Mesodermal cell (in vitro differentiated cells): ENCODE data around the gene LTBP2.

ENCODE experiments used
- H3K27ac ChIP-seq: 2 replicates; pipeline ENCODE4 v1.7.0; 2013; ENCODE audit warnings: mild to moderate bottlenecking, low read depth, low read length, moderate library complexity; ENCODE audit not compliant: severe bottlenecking
- H3K36me3 ChIP-seq: 2 replicates; pipeline ENCODE4 v1.7.1; 2013; ENCODE audit warnings: mild to moderate bottlenecking, low read length, moderate library complexity; ENCODE audit not compliant: control insufficient read depth, insufficient read depth
- H3K4me1 ChIP-seq: one replicate; pipeline ENCODE4 v1.7.1; 2013; ENCODE audit warnings: mild to moderate bottlenecking, low read length; ENCODE audit not compliant: insufficient read depth, control insufficient read depth, poor library complexity, severe bottlenecking
- H3K4me3 ChIP-seq: 2 replicates; pipeline ENCODE4 v1.7.0; 2013; ENCODE audit warnings: low read length, control low read depth, mild to moderate bottlenecking; ENCODE audit not compliant: insufficient read depth, poor library complexity, severe bottlenecking; ENCODE audit errors: extremely low read depth
- H3K9me3 ChIP-seq: 2 replicates; pipeline ENCODE4 v1.7.1; 2013; ENCODE audit warnings: mild to moderate bottlenecking, low read length, moderate library complexity; ENCODE audit not compliant: control insufficient read depth
- WGBS, 2 experiments: methylation state at CpG; one replicate each; pipeline ENCODE4 v1.1.5; 2013; ENCODE audit warnings: missing lambda C conversion rate in 2 of 2; ENCODE audit not compliant: insufficient coverage in 2 of 2; 5-methylcytosine and 5-hydroxymethylcytosine counted together

LTBP2 gene

DNA sequence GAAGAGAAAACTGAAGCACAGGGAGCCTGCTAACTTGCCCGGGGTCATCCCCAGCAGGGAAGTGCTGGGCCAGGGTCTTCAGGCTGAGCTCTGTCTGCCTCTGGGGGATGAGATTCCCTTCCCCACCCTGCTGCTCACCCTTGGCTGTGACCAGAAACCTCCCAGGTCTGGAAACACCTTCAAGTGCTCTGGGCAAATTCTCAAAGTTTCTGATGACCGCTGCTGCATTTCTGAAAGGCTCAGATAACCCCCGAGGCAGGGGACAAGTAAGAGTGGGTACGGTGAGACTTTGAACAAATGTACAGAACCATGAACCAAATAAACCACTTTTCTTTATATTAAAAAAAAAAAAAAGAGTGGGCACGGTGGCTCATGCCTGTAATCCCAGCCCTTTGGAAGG is 41.3 kb downstream of the LTBP2 start:
- Histone ChIP-seq H3K27ac (no peak overlapping the region), H3K4me1 (peaks cover 64% of the 10 kb centered on the region)

DNA sequence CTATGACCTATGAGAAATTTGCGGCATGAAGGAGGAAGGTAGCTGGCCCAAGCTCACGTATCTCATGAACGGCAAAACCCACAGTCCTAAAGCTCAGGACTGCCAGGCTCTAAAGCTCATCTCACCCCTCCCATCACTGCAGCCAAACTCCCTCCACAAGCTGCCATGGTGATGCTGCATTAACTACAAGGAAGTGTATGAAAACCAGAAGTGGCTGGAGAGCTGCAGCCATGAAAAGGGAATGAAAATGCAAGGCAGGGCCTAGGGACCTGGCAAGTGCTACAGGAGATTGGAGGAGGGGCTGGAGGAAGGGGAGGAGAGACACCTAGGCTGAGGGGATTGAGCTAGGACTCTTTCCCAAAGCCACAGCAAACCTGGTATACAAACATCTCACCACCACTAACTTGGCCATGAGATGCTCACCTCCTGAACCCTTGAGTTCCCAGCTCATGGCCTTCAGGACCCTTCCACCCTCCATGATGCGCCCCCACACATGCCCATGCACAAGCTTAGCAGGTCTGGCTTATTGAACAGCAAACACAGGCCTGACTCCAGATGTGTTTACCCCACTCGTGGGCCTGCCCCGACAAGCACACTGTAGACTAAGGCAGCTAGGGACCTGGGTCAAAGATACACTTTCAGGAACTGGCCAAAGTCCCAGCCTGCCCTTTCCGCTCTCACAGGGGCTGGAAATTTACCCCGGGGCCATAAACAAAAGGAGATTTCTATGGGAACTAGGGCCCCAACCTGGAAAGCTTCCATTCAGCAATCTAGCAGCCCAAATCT is 42.0 kb downstream of the LTBP2 start:
- Histone ChIP-seq H3K4me1 (peaks cover 57% of the 10 kb centered on the region), H3K9me3 (no peaks in the 10 kb centered on the region), H3K36me3 (peaks cover 15% of the 10 kb centered on the region), H3K27ac (no peak overlapping the region), H3K4me3 (no peak overlapping the region)
- 81 to 83% methylated on average over 5 to 7 of the region's 8 CpGs for WGBS, 2 experiments

More for the DNA sequence above, 41.3 kb downstream of the LTBP2 start:
- WGBS, 2 experiments: 84 to 93% methylated on average over 2 to 3 of the region's 5 CpGs
- no peaks in the 10 kb centered on the region for H3K9me3 ChIP-seq
- no peak overlapping the region for H3K4me3 ChIP-seq
- peaks cover 15% of the 10 kb centered on the region for H3K36me3 ChIP-seq

DNA sequence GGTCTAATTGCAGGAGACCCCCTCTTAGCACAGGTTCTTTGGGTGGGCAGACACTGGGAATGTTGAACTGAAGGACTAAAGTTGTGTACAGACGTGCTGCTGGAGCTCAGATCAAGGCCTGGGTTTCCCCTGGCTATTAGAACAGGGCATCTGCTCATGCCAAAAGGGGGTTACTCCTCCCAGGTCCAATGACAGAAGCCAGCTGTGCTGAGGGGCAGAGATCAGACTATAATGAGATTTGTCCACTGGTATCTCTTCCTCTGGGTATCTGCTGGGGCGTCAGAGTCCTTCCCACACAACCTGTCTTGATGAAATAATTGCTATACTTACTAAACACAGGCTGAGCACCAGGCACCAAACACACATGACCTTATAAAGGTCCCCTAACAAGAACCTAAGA is 42.6 kb downstream of the LTBP2 start:
- Histone ChIP-seq H3K9me3 (no peaks in the 10 kb centered on the region), H3K4me1 (peaks cover 52% of the 10 kb centered on the region), H3K27ac (no peak overlapping the region), H3K36me3 (peaks cover 15% of the 10 kb centered on the region), H3K4me3 (no peak overlapping the region)
- WGBS, 2 experiments: 93 to 100% methylated on average over 2 of the region's 2 CpGs

DNA sequence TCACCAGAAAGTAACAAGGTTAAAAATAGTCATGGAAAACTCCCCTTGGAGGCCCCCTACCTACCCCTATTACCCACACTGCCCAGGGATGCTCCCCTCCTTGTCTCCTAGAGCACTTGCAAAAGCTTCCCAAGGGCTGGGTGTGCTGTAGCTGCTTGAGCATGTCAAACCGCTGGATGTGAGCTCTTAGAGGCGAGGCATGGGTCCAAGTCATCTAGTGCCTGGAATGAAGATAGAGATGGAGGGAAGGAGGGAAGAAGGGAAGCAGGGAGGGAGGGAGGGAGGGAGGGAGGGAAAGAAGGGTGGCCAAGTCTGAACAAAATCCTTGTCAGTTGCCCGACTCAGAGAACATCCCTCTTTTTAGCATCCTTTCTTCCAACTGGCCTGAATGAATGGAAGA is 43.1 kb downstream of the LTBP2 start:
- Histone ChIP-seq H3K36me3 (peaks cover 15% of the 10 kb centered on the region), H3K27ac (no peak overlapping the region), H3K9me3 (no peaks in the 10 kb centered on the region), H3K4me1 (peaks cover 47% of the 10 kb centered on the region), H3K4me3 (no peak overlapping the region)
- WGBS, 2 experiments: 90% methylated on average over 2 of the region's 3 CpGs; no CpG with 5 or more reads in 1 of the 2 experiments

DNA sequence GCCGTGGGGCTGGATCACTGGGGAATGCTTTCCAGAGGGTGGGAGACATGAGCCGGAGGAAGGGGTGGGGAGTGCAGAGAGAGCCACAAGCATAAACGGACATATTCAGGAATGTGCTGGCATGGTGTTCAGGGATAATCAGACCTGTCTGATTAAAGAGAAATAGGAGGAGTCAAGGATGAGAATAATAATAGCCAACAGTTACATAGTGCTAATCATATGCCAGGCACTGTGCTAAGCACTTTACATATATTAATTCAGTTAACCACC is 43.7 kb downstream of the LTBP2 start:
- peaks cover 15% of the 10 kb centered on the region for H3K36me3 ChIP-seq
- WGBS, 2 experiments: 91 to 100% methylated on average over 2 to 3 of the region's 3 CpGs

DNA sequence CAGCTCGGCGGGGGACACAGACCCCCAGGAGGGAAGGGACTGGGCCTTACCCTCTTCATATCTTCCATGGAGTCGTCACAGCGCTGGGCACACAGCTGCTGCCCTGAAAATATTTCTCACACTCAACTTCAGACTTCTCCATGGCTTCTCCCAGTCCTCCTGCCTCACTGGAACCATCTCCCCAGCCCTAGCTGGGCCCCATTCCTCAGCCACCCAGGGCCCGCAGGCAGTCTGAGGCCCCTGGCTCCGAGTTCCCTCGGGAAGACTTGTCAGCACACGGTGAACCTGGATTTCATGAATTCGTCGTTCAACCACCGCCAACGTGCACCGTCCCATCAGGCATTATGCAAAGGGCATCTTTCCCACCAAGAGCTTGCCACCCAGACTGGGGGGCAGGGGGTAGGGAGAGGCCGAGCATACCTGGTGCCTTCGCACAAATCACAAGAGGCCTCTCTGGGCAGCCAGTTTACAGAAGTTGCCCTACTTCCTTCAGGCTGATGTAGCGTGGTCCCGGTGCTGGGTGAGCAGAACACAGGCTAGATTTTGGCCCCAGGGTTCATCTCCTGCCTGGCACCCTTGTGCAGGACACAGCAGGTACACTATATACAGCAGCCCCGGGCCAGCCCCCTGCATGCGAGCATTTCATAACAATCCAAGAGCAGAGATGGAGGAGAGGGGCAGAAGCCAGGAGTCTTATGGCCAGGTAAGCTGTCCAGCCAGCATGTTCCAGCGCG is 44.2 kb downstream of the LTBP2 start:
- Histone ChIP-seq H3K4me3 (no peak overlapping the region), H3K9me3 (no peaks in the 10 kb centered on the region), H3K36me3 (peaks cover 15% of the 10 kb centered on the region), H3K27ac (no peak overlapping the region), H3K4me1 (peaks cover 39% of the 10 kb centered on the region)
- WGBS, 2 experiments: 95% methylated on average over 17 to 19 of the region's 21 CpGs

More for the DNA sequence above, 43.7 kb downstream of the LTBP2 start:
- Histone ChIP-seq H3K9me3 (no peaks in the 10 kb centered on the region), H3K27ac (no peak overlapping the region), H3K4me3 (no peak overlapping the region), H3K4me1 (peaks cover 41% of the 10 kb centered on the region)

DNA sequence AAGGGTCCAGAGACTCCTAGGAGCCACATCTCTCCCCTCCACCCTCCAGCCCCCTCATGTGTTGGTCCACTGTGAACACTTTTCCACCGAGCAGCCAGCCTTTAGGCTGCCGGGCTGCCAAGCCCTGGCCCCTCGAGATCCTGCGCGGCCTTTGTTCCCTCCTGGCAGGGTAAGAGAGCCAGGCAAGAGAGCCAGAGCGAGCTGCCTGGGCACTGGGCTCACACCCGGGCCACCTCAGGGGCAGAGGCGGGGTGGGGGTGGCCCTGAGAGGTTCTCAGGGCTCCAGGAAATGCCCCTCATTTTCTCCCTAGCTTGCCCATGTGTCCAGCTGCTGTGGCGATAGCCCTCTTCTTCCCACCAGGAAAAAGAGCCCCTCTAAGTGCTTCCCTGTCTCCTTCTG is 44.8 kb downstream of the LTBP2 start:
- Histone ChIP-seq H3K36me3 (peaks cover 15% of the 10 kb centered on the region), H3K4me3 (no peak overlapping the region), H3K9me3 (no peaks in the 10 kb centered on the region), H3K4me1 (peaks cover 33% of the 10 kb centered on the region), H3K27ac (no peak overlapping the region)
- WGBS, 2 experiments: 94% methylated on average over 8 to 9 of the region's 9 CpGs

DNA sequence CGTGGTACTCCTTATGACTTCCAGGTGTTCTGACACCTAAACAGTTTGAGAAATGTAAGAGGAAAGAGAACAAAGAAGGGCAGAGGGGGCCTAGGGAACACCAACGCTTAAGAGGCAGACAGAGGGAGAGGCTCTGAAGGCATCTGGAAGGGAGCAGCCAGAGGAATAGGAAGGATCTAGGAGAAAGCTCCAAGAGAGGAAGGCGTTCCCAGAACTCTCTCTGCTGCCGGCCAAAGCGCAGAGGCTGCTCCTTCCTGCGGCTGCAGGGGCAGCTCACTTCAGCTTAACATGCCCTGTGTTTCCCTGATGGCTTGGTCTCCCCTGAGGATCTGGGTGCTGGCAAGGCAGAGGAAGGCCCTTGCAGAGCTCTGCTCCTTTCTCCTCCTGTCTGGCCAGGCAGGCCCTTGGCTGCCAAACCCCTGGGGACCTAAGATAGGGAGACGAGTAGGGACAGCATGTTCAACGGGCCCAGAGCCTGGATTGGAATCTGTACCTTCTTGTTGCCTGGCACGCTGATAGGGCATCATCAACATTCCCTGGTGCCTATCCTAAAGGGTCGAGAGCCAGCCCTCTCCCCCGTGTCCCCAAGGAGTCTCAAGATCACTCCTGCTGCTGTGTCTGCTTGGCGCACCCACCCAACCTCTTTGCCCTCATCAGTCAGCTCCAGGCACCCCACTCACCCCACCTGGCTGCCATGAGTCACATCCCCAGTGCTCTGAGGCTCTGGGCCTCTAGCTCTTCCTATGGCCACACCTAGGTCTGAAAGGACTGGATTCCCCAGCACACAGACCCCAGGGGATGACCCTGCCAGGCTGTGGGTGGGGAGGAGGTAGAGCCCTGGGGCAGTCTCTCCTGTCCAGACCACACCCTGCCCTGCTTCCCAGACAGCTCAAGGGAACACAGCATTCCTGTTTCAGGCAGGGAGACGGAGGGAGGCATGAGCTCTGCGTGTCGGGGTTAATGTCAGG is 45.6 kb downstream of the LTBP2 start:
- Histone ChIP-seq H3K4me1 (peaks cover 28% of the 10 kb centered on the region), H3K36me3 (peaks cover 15% of the 10 kb centered on the region), H3K27ac (no peak overlapping the region), H3K4me3 (no peak overlapping the region), H3K9me3 (no peaks in the 10 kb centered on the region)
- WGBS, 2 experiments: 84 to 89% methylated on average over 15 of the region's 15 CpGs

DNA sequence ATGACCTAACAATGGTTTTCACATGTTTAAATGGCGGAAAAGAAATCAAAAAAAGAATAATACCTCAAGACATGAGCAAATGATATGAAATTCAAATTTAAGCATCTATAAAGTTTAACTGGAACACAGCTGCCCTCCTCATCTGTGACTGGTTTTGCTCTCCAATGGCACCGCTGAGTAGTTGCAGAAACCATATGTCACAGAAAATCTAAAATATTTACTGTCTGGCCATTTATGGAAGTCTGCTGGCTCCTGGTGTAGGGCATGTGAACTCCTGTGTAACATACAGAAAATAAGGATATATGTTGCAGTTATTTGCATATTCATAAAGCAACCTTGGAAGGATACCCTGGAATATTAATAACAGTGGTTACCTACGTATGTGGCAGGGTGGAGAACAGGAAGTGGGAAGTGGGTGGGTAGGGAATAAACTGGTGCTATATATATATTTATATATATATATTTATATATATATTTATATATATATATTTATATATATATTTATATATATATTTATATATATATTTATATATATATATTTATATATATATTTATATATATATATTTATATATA is 48.4 kb downstream of the LTBP2 start:
- H3K9me3 ChIP-seq: no peaks in the 10 kb centered on the region
- peaks cover 17% of the 10 kb centered on the region for H3K36me3 ChIP-seq
- 100% methylated on average over 1 of the region's 3 CpGs; no CpG with 5 or more reads in 1 of the 2 experiments for WGBS, 2 experiments
- H3K4me1 ChIP-seq: peaks cover 9% of the 10 kb centered on the region
- no peak overlapping the region for H3K27ac ChIP-seq
- no peak overlapping the region for H3K4me3 ChIP-seq

DNA sequence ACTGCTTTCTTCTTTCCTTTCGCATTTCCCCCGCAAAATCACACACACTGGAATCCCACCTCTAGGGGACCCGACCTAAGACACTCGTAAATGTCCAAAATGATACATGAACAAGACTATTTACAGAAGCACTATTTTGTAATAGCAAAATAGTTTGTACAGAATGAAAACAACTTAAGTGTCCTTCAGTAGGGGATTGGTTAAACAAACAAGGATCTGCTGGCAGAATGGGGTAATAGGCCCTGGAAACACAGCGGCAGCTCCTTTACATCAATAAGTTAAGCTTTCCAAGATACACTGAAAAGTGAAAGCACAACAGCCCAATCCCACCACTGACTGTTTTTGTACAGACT is 48.8 kb downstream of the LTBP2 start:
- Histone ChIP-seq H3K36me3 (peaks cover 16% of the 10 kb centered on the region), H3K27ac (no peak overlapping the region), H3K4me3 (no peak overlapping the region), H3K4me1 (peaks cover 9% of the 10 kb centered on the region), H3K9me3 (no peaks in the 10 kb centered on the region)
- 100% methylated on average over 1 to 2 of the region's 5 CpGs for WGBS, 2 experiments
